ENCODE data around the gene GRIA4.

DNA sequence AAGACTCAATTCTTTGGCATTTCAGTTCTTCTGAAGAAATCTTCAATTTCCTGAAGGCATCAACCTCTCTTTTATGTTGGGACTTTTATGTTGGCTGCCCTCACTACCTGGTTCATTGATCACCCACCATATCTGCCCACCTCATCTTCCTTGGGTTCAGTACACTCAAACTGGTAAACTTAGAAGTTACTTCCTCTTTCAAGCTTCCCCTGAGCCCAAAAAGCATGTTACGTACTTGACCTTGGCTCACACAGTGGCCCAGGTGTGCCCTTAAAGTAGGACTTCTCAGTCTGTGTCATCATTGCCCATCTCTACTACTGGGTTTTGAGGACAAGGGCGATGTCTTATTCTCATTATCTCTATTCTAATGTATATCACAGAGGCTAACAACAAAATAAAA lies 86.1 kb downstream of the GRIA4 start:
- TF ChIP-seq CTCF (tag by site-specific recombination; IDR thresholded peaks at IDR 0.05) = no peak
- TF ChIP-seq ATF2 (tag by site-specific recombination; IDR thresholded peaks at IDR 0.05; ENCODE audit: low read depth) = no peak
- TF ChIP-seq, protein P1, sequence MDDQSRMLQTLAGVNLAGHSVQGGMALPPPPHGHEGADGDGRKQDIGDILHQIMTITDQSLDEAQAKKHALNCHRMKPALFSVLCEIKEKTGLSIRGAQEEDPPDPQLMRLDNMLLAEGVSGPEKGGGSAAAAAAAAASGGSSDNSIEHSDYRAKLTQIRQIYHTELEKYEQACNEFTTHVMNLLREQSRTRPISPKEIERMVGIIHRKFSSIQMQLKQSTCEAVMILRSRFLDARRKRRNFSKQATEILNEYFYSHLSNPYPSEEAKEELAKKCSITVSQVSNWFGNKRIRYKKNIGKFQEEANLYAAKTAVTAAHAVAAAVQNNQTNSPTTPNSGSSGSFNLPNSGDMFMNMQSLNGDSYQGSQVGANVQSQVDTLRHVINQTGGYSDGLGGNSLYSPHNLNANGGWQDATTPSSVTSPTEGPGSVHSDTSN (CRISPR knock-in tag; IDR thresholded peaks at IDR 0.05) = no peak
- no peak for TF ChIP-seq YY1 (tag by site-specific recombination; IDR thresholded peaks at IDR 0.05)
- no peak for TF ChIP-seq ZEB2 (tag by site-specific recombination; IDR thresholded peaks at IDR 0.05)
- TF ChIP-seq ZNF514 (tag by site-specific recombination; IDR thresholded peaks at IDR 0.05) = no peak
- TF ChIP-seq RBAK (tag by site-specific recombination; IDR thresholded peaks at IDR 0.05) = no peak
- TF ChIP-seq KLF7 (tag by site-specific recombination; IDR thresholded peaks at IDR 0.05; ENCODE audit: borderline replicate concordance) = no peak
- no peak for TF ChIP-seq ZNF580 (tag by site-specific recombination; IDR thresholded peaks at IDR 0.05)
- no peak for TF ChIP-seq ZNF175 (tag by site-specific recombination; IDR thresholded peaks at IDR 0.05)
- TF ChIP-seq, protein P2, sequence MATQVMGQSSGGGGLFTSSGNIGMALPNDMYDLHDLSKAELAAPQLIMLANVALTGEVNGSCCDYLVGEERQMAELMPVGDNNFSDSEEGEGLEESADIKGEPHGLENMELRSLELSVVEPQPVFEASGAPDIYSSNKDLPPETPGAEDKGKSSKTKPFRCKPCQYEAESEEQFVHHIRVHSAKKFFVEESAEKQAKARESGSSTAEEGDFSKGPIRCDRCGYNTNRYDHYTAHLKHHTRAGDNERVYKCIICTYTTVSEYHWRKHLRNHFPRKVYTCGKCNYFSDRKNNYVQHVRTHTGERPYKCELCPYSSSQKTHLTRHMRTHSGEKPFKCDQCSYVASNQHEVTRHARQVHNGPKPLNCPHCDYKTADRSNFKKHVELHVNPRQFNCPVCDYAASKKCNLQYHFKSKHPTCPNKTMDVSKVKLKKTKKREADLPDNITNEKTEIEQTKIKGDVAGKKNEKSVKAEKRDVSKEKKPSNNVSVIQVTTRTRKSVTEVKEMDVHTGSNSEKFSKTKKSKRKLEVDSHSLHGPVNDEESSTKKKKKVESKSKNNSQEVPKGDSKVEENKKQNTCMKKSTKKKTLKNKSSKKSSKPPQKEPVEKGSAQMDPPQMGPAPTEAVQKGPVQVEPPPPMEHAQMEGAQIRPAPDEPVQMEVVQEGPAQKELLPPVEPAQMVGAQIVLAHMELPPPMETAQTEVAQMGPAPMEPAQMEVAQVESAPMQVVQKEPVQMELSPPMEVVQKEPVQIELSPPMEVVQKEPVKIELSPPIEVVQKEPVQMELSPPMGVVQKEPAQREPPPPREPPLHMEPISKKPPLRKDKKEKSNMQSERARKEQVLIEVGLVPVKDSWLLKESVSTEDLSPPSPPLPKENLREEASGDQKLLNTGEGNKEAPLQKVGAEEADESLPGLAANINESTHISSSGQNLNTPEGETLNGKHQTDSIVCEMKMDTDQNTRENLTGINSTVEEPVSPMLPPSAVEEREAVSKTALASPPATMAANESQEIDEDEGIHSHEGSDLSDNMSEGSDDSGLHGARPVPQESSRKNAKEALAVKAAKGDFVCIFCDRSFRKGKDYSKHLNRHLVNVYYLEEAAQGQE (tag by site-specific recombination; IDR thresholded peaks at IDR 0.05) = no peak
- no peak for TF ChIP-seq WT1 (tag by site-specific recombination; IDR thresholded peaks at IDR 0.05)
- no peak for TF ChIP-seq ZNF776 (tag by site-specific recombination; IDR thresholded peaks at IDR 0.05; ENCODE audit: borderline replicate concordance)
- no peak for TF ChIP-seq ZNF133 (tag by site-specific recombination; IDR thresholded peaks at IDR 0.05)

Measured in HEK293 (cell line).